A673 (cell line): Measurements from ENCODE around the gene QKI. TPM values are rescaled to one million over a fixed set of nuclear protein-coding genes. Genes with fewer than 3 reads are reported as not detected.

ENCODE experiments used
- BruUV-seq: library from RNA; stranded (reverse); fragments of 400-500 nt; replicated peaks from 2 replicates; lab custom pipeline; 2021; lab: Mats Ljungman, UMichigan
- CTCF ChIA-PET: fragments of 300-600 bp; sonication (Branson Sonifier 250); formaldehyde crosslinking; loops from one replicate; lab custom pipeline; 2022; ENCODE audit warnings: antibody characterized with exemption; lab: Charles Lee
- POLR2A ChIA-PET: fragments of 300-600 bp; sonication (Branson Sonifier 250); formaldehyde crosslinking; loops from one replicate; lab custom pipeline; 2022; ENCODE audit warnings: antibody characterized with exemption; ENCODE audit not compliant: low non-redundant PET; lab: Charles Lee
- DNase-seq: peaks from one replicate; pipeline ENCODE4 v3.0.0-alpha.2; 2015; ENCODE audit warnings: low spot score
- H3K27ac ChIP-seq: fragments of 200-600 bp; sonication (generic); 2 replicates; pipeline ENCODE4 v1.5.1; 2016; ENCODE audit warnings: mixed run types, low read depth, mild to moderate bottlenecking, mixed read lengths, antibody characterized with exemption, low read length; ENCODE audit not compliant: poor library complexity, severe bottlenecking
- H3K27me3 ChIP-seq: fragments of 200-600 bp; sonication (generic); replicated peaks from 2 replicates; pipeline ENCODE4 v1.6.1; 2017; ENCODE audit warnings: mixed run types, low read depth, mild to moderate bottlenecking, mixed read lengths, antibody characterized with exemption, low read length; ENCODE audit not compliant: insufficient read depth, poor library complexity
- H3K36me3 ChIP-seq: fragments of 200-600 bp; sonication (generic); 2 replicates; pipeline ENCODE4 v1.6.1; 2016; ENCODE audit warnings: mixed run types, mild to moderate bottlenecking, mixed read lengths, antibody characterized with exemption, low read length; ENCODE audit not compliant: insufficient read depth, poor library complexity, severe bottlenecking
- H3K4me1 ChIP-seq: fragments of 200-600 bp; sonication (generic); 2 replicates; pipeline ENCODE4 v1.6.1; 2017; ENCODE audit warnings: mixed run types, mild to moderate bottlenecking, mixed read lengths, antibody characterized with exemption, low read length; ENCODE audit not compliant: insufficient read depth, poor library complexity, severe bottlenecking
- H3K4me3 ChIP-seq: fragments of 200-600 bp; sonication (generic); 2 replicates; pipeline ENCODE4 v1.5.1; 2016; ENCODE audit warnings: low read depth, mixed run types, mild to moderate bottlenecking, mixed read lengths, low read length; ENCODE audit not compliant: poor library complexity, severe bottlenecking
- H3K9me3 ChIP-seq: fragments of 200-600 bp; sonication (generic); 2 replicates; pipeline ENCODE4 v1.6.1; 2016; ENCODE audit warnings: mixed run types, low read depth, mild to moderate bottlenecking, mixed read lengths, antibody characterized with exemption, low read length; ENCODE audit not compliant: poor library complexity, severe bottlenecking
- EZH2 ChIP-seq: fragments of 200-600 bp; sonication (generic); IDR thresholded peaks from 2 replicates; pipeline ENCODE4 v1.6.1; 2017; ENCODE audit warnings: borderline replicate concordance, low read depth, mild to moderate bottlenecking, mixed read lengths, antibody characterized with exemption, low read length; ENCODE audit not compliant: poor library complexity, severe bottlenecking
- intact Hi-C: fragments of 100-400 bp; cut with micrococcal nuclease; formaldehyde crosslinking; loops from one replicate; pipeline ENCODE4 v1.10.0; 2022; ENCODE audit not compliant: unreplicated experiment
- total RNA-seq: library from RNA; stranded (reverse); gene quantifications from 2 replicates; pipeline ENCODE4 v1.2.3, GENCODE V29; 2021
- TF ChIP-seq, protein P1 (sequence below): fragments of 300-800, 200-600 bp; sonication (generic); conservative IDR thresholded peaks from 2 replicates; pipeline ENCODE4 v1.5.1; 2017; ENCODE audit warnings: low read depth, mild to moderate bottlenecking, antibody characterized with exemption, low read length, moderate library complexity, mixed read lengths

Gene QKI
- total RNA-seq, 1 experiment from 2014 or later = 128 TPM

GRCh38 chr6:163617549-163617948, 203.0 kb downstream of the QKI start:
- Histone ChIP-seq H3K27ac (no peak overlapping the region), H3K4me1 (no peaks in the 10 kb centered on the region), H3K4me3 (no peak overlapping the region), H3K27me3 (no peaks in the 10 kb centered on the region), H3K36me3 (no peaks in the 10 kb centered on the region), H3K9me3 (no peaks in the 10 kb centered on the region)
- no peak for DNase-seq
- BruUV-seq = no TSS peak
- TF ChIP-seq, protein P1, sequence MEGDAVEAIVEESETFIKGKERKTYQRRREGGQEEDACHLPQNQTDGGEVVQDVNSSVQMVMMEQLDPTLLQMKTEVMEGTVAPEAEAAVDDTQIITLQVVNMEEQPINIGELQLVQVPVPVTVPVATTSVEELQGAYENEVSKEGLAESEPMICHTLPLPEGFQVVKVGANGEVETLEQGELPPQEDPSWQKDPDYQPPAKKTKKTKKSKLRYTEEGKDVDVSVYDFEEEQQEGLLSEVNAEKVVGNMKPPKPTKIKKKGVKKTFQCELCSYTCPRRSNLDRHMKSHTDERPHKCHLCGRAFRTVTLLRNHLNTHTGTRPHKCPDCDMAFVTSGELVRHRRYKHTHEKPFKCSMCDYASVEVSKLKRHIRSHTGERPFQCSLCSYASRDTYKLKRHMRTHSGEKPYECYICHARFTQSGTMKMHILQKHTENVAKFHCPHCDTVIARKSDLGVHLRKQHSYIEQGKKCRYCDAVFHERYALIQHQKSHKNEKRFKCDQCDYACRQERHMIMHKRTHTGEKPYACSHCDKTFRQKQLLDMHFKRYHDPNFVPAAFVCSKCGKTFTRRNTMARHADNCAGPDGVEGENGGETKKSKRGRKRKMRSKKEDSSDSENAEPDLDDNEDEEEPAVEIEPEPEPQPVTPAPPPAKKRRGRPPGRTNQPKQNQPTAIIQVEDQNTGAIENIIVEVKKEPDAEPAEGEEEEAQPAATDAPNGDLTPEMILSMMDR = no peak
- no peak for TF ChIP-seq EZH2
- intact Hi-C loops = no loop called here
- POLR2A ChIA-PET = no interaction called here
- CTCF ChIA-PET = no interaction called here

DNA sequence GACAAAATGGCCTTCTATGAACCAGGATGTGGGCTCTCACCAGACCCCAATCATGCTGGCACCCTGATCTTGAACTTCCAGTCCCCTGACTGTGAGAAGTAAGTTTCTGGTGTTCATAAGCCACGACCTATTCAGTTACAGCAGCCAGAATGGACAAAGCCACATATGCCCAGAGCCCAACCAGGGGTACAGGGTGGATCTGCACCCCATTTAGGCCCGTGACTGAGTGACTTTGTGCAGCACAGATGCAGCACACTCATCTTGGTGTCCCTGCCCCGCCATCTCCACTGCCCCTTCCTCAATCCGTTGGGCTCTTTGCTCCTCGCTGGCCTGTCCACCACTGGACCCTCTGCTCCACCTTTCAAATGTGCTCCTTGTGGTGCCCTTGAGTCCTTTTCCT, 205.6 kb downstream of the QKI start:
- TF ChIP-seq, protein P1 = no peak
- TF ChIP-seq EZH2 = no peak
- CTCF ChIA-PET = no interaction called here
- intact Hi-C loops = no loop called here
- Histone ChIP-seq H3K27ac (no peak overlapping the region), H3K36me3 (no peaks in the 10 kb centered on the region), H3K4me3 (no peak overlapping the region), H3K9me3 (no peaks in the 10 kb centered on the region), H3K27me3 (no peaks in the 10 kb centered on the region), H3K4me1 (no peaks in the 10 kb centered on the region)
- POLR2A ChIA-PET = no interaction called here
- BruUV-seq = no TSS peak
- DNase-seq = no peak

- BruUV-seq = no TSS peak
- H3K27me3 ChIP-seq = no peaks in the 10 kb centered on the region
- intact Hi-C loops = no loop called here
- no peak for DNase-seq
- no peak overlapping the region for H3K27ac ChIP-seq
- H3K4me3 ChIP-seq = no peak overlapping the region
- no peaks in the 10 kb centered on the region for H3K36me3 ChIP-seq
- no peaks in the 10 kb centered on the region for H3K9me3 ChIP-seq
- no peaks in the 10 kb centered on the region for H3K4me1 ChIP-seq
- ChIA-PET CTCF (no interaction called here), POLR2A (no interaction called here)
- TF ChIP-seq EZH2 = no peak
- TF ChIP-seq, protein P1 = no peak
These were observed 206.3 kb downstream of the QKI start for GRCh38 chr6:163620670-163621330.
